A172 (cell line): Measurements from ENCODE around the gene TP53TG3D. TPM values are rescaled to one million over a fixed set of nuclear protein-coding genes. Genes with fewer than 3 reads are reported as not detected.
"Not testable (repeated sequence)": the region's sequence is repeated elsewhere in the genome, so short reads cannot be mapped to it uniquely, and the experiment has no call there.

Experiments
- DNase-seq: peaks from one replicate; pipeline ENCODE4 v3.0.0-alpha.2; 2015; ENCODE audit warnings: low spot score
- total RNA-seq: library from RNA; depleted of rRNA; stranded (reverse); fragments of >200 nt; shearing (Covaris generic); gene quantifications from 2 replicates; pipeline ENCODE4 v1.2.3, GENCODE V29; 2014; rRNA removed

TP53TG3D gene
- total RNA-seq = not detected in 2 replicates

- not testable (repeated sequence) for DNase-seq
Measured at GRCh38 chr16:32252986-32253385, at the start of gene TP53TG3D. Gene TP53TG3D, plus strand, starts transcription at chr16:32253286. Its CDS starts 68 bp downstream, at chr16:32253354.

GRCh38 chr16:32253507-32253906 is 421 bp downstream of the TP53TG3D start:
- DNase-seq = not testable (repeated sequence)

- DNase-seq = not testable (repeated sequence)
Measured at GRCh38 chr16:32261526-32261925, 8.4 kb downstream of the TP53TG3D start.

- not testable (repeated sequence) for DNase-seq
Measured at GRCh38 chr16:32263552-32263951, 10.5 kb downstream of the TP53TG3D start.

- DNase-seq = not testable (repeated sequence)
Measured at GRCh38 chr16:32281910-32282309, 28.8 kb downstream of the TP53TG3D start.

- not testable (repeated sequence) for DNase-seq
Measured at GRCh38 chr16:32283024-32283423, 29.9 kb downstream of the TP53TG3D start.

- not testable (repeated sequence) for DNase-seq
Measured at GRCh38 chr16:32283917-32284495, 30.9 kb downstream of the TP53TG3D start.

- DNase-seq = not testable (repeated sequence)
Measured at GRCh38 chr16:32284800-32285796, 32.0 kb downstream of the TP53TG3D start.

GRCh38 chr16:32286193-32286592 is 33.1 kb downstream of the TP53TG3D start:
- DNase-seq = not testable (repeated sequence)

- not testable (repeated sequence) for DNase-seq
Measured at GRCh38 chr16:32287743-32288142, 34.7 kb downstream of the TP53TG3D start.

- not testable (repeated sequence) for DNase-seq
Measured at GRCh38 chr16:32289197-32289596, 36.1 kb downstream of the TP53TG3D start.

- DNase-seq = not testable (repeated sequence)
Measured at GRCh38 chr16:32302776-32303175, 49.7 kb downstream of the TP53TG3D start.
